ENCODE results near the gene SORBS1. TPM values are rescaled to one million over a fixed set of nuclear protein-coding genes. Genes with fewer than 3 reads are reported as not detected.
A peak's percentile ranks its signal among the peaks of the same experiment; 100 is the strongest.

The SORBS1 gene
- total RNA-seq, 2 experiments from 2014 or later = 0.13 to 0.70 TPM

- intact Hi-C loops (cut with micrococcal nuclease) = no loop called here
- POLR2A ChIA-PET = no interaction called here
- Mint-ChIP-seq H3K27ac (no peak overlapping the region), H3K4me3 (peak overlapping the region; percentile 42), H3K9me3 (no peaks in the 10 kb centered on the region), H3K36me3 (ENCODE audit: low read depth) (no peaks in the 10 kb centered on the region), H3K27me3 (peaks cover 54% of the 10 kb centered on the region), H3K4me1 (ENCODE audit: low read depth) (peaks cover 12% of the 10 kb centered on the region)
- no peak for TF ChIP-seq CTCF (IDR thresholded peaks at IDR 0.05)
- CTCF ChIA-PET = no interaction called here
- DNase-seq (no peak), ATAC-seq (no peak)
Measured at GRCh38 chr10:95291365-95292039, 269.7 kb downstream of the SORBS1 start.

GRCh38 chr10:95290461-95291364, 270.5 kb downstream of the SORBS1 start, which contains the start of gene PDLIM1:
Gene PDLIM1, minus strand, starts transcription at chr10:95291003. Its CDS starts 88 bp downstream, at chr10:95290915.
- Mint-ChIP-seq H3K4me1 (ENCODE audit: low read depth) (peaks cover 12% of the 10 kb centered on the region), H3K36me3 (ENCODE audit: low read depth) (no peaks in the 10 kb centered on the region), H3K4me3 (peak within 1 kb of the TSS; percentile 61), H3K27ac (no peak within 1 kb of the TSS), H3K27me3 (peaks cover 52% of the 10 kb centered on the region), H3K9me3 (no peaks in the 10 kb centered on the region)
- intact Hi-C loops (cut with micrococcal nuclease) = no loop called here
- no peak for TF ChIP-seq CTCF (IDR thresholded peaks at IDR 0.05)
- POLR2A ChIA-PET = no interaction called here
- CTCF ChIA-PET = no interaction called here
- DNase-seq (peak; percentile 40), ATAC-seq (peak; percentile 73)

GRCh38 chr10:95289921-95290421, 271.2 kb downstream of the SORBS1 start:
- intact Hi-C loops (cut with micrococcal nuclease) = no loop called here
- Mint-ChIP-seq H3K4me3 (peak overlapping the region; percentile 61), H3K4me1 (ENCODE audit: low read depth) (peaks cover 8% of the 10 kb centered on the region), H3K36me3 (ENCODE audit: low read depth) (no peaks in the 10 kb centered on the region), H3K9me3 (no peaks in the 10 kb centered on the region), H3K27me3 (peaks cover 52% of the 10 kb centered on the region), H3K27ac (no peak overlapping the region)
- no peak for TF ChIP-seq CTCF (IDR thresholded peaks at IDR 0.05)
- POLR2A ChIA-PET = no interaction called here
- CTCF ChIA-PET = no interaction called here
- no peak for ATAC-seq
- DNase-seq = no peak

GRCh38 chr10:95289003-95289920, 271.9 kb downstream of the SORBS1 start:
- CTCF ChIA-PET = no interaction called here

More at GRCh38 chr10:95289003-95289920, 271.9 kb downstream of the SORBS1 start:
- DNase-seq (no peak), ATAC-seq (no peak)
- H3K4me1 Mint-ChIP-seq (ENCODE audit: low read depth) = peaks cover 5% of the 10 kb centered on the region
- TF ChIP-seq CTCF (IDR thresholded peaks at IDR 0.05) = no peak
- intact Hi-C loops (cut with micrococcal nuclease) = no loop called here
- H3K36me3 Mint-ChIP-seq (ENCODE audit: low read depth) = no peaks in the 10 kb centered on the region
- H3K9me3 Mint-ChIP-seq = no peaks in the 10 kb centered on the region
- H3K27me3 Mint-ChIP-seq = peaks cover 48% of the 10 kb centered on the region
- H3K27ac Mint-ChIP-seq = no peak overlapping the region
- no peak overlapping the region for H3K4me3 Mint-ChIP-seq
- POLR2A ChIA-PET = no interaction called here
